ENCODE data around the gene IZUMO1.

- TF ChIP-seq CTCF (IDR thresholded peaks at IDR 0.05): no peak
- no peak for TF ChIP-seq POLR2A (IDR thresholded peaks at IDR 0.05)
Observed at GRCh38 chr19:48722196-48722708, 24.5 kb downstream of the IZUMO1 start.

Data from Peyer's patch (tissue), 4 donors.